Measurements from ENCODE around the gene SPNS3.

SPNS3 gene

DNA sequence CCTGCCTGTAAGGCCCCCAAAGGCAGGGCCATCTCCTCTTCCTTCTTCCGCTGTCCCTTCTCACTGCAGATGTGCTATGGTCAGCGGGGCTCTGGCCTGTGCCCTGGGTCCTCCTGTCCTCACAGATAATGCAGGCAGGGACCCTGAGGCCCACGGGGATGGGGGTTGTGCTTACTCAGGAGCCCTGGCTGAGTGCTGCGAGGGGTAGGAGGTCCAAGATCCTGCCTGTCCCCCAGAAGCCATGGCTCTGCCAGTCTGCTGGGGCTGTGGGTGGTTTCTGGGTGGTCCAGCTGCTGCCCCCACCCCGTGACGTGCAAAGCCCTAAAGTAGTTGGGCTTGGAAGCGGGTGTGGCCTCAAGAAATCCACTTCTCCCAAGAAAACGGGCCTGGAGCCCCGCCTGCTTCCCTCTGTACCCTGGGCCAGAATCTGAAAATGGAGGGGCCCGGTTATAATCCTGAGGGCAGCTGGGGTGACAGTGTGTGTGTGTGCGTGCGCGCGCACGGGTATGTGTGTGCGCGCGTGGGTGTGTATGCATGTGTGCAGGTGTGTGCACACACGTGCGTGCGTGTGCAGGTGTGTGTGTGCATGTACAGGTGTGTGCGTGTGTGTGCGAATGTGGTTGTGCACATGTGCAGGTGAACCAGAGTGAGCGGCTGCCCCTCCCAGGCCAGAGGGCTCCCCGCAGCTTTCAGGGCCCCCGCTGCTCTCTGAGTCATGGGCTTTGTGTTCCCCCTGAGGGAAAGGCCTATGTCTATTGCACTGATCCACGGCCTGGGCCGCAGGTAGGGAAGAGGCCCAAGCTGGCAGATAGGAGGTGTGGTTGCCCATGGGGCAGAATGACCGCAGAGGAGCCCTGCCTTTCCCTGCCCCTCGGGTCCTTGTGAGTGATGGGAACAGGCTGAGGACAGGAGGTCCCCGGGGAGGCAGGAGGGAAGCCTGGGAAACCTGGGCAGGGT, 78.7 kb downstream of the SPNS3 start:
- DNase-seq = no peak

DNA sequence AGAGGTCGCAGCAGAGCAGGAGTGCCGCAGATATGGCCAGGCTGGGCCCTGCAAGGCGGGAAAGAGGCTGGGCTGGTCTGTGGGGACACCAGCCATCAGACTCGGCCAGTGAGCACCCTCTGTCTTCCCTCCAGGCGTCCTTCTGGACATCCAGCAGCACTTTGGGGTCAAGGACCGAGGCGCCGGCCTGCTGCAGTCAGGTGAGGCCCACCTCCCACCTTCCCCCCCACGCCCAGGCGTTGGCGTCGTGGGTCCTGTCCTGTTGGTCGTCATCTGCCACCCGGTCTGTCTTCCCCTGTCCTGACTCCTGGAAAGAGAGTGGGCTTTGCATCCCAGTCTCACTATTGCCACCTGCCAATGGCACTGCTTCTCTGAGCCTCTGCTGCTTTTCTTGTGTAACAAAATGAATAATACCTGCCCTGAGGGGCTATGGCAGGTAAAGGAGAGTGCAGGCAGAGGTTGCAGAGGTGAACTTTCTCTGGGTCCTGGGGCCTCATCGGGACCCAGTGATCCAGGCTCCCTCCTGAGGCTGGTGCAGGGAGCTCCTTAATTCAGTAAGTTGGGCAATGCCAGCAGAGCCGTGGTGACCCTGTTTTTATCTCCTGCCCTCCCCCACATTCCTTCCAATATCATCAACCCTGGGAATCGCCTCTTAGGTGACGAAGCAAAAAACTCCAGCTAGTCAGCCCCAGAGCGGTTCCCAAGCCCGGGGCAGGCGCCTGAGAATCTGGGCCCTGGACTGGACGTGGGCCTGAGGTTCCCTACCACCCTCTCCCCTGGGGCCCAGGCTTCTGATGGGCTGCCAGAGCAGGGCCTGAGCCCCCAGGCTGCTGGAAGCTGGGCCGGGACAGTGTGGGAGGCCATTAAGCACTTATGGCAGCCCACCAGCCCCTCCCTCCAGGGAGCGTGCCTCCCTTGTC, 79.6 kb downstream of the SPNS3 start:
- no peak for DNase-seq

DNA sequence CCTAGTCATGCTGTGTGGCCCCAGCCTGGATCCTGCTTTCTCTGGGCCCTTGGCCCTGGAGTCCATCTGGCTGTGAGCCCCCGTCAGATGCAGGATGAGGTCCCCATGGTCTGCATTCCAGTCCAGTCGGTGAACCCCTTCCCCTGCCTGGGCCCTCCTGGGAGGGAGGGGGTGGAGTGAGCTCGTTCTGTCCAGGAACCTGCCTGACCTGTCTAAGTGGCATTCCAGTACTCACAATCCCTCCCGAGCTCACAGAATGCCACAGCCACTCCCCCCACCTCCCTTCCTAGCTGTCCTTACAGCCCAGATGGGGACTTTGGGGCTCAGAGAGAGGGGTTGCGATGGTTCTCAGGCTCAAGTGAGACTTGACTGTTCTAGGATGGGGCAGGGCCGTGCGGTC, 80.5 kb downstream of the SPNS3 start:
- no peak for DNase-seq

DNA sequence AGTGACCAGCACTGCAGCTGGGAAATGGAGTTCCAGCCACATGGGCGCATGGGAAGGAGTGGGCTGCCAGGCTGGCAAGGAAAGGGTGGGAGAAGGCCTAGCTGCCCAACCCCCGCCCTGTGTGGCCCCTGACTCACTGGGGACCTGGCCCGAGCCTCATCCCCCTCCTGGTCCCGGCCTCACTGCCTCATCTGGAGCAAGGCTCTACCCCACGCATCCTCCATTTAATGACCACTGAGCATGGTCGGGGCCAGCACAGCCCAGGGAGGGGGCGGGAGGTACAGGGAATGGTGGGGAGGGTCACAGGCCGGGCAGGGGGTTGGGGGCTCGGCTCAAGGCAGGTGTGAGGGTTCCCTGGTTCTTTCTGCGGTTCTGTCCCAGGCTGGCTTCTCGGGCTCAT, 81.0 kb downstream of the SPNS3 start:
- no peak for DNase-seq

DNA sequence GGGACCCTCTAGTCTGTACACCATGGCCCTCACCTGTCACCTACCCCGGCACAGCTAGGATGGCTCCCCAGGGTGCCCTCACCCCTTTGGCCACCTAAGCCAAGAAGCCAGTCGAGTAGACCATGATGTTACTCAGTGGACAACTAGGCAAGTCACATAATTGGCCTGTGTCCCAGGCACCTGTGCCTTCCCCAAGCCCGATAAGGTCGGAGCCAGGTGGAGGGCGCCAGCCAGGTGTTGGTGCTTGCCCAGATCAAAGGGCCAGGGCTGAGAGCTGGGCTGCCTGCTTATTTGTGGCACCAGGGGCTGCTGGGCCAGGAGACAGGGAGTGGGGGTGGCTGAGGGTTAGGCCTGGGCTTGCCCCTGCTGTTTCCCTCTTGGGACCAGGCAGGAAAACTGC, 81.8 kb downstream of the SPNS3 start:
- no peak for DNase-seq

DNA sequence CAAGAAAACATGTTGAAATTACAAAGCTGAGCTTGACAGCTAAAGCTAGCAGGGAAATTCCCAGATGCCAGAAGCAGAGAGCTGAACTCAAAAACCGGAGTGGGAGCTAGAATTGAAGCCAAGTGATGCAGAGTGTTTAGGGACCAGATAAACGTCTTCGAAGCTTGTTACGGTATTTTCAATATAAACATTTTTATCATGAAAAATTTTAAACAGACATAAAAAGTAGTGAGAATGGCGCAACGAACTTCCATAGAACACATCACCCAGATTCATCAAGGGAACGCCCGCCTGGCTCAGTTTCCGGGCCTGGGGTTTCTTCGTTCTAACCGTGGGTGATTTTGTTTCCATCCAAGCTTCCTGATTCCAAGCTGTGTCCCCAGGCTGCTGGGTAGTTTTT, 83.0 kb downstream of the SPNS3 start:
- no peak for DNase-seq

DNA sequence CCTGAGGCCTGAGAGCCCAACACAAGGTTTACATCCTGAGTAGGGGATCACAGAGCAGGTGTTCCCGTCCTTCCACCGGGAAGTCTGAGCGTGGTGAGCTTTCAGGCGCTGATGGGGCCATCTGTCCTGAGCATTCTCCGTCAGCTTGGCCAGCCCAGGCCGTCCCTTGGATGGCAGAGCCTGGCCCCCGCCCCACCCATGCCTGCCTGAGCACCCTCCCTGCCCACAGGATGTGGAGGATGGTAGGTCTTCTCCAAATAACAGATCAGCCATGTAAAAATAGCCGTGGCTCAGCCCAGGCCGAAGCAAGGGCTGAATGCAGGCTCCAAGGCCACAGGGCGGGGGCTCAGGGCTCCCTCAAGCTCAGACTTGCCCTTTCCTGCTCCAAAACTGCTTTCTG, 85.2 kb downstream of the SPNS3 start:
- DNase-seq = no peak

DNA sequence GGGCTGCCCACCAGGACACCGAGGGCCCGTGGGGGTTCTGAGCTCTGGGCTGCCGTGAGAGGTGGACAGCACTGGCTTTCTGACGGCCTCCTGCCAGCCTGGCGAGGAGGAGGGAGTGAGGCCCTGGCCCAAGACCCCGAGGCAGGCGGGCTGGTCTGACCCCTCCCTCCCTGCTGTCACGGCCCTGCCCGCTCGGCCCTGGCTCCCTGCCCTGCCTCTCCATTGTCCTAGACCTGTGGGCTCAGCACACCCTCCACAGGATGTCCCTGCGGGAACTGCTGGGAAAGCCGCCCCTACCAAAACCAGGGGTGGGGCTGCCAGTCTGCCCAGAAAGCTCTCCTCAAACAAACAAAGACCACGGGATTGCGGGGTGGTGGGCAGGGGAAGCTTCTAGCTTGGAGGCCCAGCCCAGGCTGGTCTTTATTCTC, 85.6 kb downstream of the SPNS3 start:
- no peak for DNase-seq

DNA sequence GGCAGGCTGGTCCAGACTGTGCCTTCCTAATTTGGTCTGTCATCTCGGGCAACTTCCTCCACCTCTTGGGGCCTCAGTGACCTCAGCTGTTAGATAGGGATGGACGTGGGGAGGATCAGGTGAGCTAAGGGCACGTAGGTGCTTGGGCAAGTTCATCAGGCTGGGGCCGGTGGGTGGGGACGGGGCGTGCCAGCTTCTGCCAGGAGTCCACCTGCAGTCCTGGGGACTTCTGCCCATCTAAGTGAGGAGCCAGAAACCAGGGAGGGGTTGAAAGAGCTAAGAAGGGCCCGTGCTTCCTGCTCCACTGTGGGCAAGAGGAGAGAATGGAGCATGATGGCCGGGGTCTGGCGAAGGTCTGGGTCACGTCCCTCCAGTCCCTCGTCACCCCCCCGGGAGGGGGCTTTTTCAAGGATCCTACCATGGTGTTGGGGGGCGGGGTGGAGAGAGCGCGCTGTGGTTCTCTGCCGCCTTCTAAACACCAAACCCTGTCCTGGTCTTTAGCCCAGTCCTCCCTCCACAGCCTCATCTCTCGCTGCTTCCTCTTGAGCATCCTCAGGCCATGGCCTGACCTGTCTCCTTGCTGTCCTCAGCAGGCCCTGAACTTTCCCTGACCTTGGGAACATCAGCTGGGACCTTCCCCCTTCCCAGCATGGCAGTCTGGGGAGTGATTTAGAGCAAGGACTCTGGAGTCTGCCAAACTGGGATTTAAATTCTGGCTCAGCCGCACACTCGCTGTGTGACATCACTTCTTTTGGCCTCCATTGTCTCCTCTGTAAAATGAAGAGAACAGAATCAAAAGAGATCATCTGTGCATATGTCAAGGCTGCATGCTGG, 86.5 kb downstream of the SPNS3 start:
- DNase-seq = no peak

DNA sequence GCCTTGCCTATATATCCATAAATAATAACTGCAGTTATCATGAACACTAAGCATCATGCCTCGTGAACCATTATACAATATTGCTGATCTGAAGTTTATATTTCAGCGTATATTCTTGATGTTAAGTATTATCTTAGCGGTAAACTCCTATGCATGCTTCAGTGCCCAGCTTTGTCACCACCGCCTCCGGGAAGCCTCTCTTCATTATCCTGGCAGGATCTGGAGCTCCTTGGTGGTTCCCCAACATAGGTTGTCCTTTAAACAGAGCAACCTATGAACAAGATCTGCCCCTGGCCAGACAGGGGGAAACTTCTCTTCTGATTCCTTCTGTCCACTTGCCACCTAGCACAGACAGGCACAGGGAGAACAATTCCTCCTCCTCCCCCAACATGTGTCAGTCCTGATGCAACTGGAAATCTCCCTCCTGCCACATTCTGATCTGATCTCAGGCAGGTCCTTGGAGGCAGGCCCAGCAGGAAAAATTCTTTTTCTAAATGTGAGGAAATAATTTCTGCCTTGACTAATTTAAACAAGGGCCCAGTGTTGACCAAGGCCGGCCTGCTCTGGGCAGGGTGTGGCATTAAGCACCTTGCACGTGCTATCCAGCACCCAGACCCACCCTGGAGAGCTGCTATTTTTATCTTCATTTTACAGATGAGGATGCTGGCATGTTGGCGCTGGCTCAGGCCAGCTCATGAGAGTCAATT, 87.3 kb downstream of the SPNS3 start:
- DNase-seq = no peak

DNA sequence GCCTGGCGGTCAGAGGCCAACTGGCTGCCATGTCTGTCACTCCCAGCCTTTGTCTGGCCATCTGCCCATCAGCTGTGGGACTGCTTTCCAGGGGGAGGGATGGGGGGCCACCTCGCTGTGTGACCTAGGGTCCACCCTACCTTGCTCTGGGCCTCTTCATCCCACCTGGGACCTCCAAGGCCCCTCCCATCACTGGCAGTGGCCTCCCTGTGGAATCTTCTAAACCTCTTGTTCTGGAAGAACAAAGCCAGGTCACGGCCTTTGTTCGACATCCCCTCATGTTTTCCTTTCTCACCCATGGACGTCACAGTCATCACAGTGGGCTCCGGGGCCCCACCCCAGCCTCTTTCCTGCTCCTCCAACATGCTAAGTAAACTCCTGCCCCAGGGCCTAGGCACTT, 88.9 kb downstream of the SPNS3 start:
- no peak for DNase-seq

DNA sequence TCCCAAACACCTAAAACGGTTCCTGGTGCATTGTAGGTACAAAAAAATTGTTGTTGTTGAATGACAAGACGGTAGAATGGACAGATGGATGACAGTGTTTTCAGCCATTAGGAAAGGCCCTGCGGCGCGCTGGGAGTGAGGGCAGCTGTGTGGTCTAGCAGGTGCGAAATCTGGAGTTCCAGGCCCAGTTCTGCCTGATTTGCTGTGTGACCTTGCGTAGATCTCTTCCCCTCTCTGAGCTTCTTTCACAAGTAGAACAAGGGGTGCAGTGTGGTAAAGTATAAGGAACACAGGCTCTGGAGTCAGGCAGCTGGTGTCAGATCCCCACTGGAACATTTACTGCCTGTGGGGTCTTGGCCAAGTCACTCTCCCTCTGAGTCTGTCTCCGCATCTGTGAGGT, 90.2 kb downstream of the SPNS3 start:
- no peak for DNase-seq

DNA sequence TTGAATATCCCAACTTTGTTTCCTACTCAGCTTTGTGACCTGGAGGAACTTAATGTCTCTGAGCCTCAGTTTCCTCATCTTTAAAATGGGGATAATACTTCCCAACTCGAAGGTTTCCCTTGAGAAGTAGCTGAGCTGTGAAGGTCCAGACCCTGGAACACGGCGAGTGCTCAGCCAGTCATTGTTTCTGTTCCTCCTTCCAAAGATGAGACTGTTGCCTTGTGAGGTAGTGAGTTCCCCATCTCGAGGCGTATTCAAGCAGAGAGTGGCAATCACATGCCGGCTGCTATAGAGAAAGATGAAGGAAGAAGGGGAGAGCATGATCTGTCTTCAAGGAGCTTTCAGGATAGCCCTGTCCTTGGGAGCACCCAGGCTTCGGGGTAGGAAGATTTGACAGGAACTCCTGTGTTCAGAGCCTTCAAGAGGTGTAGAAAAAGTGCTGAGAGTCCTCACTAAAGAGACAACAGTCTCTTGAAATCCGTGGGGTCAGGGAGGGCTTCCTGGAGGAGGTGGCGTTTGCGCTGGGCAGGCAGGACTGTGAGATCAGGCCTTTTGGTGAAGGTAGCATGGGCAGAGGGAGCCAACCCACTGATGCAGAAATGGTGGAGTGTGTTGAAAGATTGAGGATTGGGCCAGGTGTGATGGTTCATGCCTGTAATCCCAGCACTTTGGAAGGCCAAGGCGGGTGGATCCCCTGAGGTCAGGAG, 92.1 kb downstream of the SPNS3 start:
- no peak for DNase-seq

DNA sequence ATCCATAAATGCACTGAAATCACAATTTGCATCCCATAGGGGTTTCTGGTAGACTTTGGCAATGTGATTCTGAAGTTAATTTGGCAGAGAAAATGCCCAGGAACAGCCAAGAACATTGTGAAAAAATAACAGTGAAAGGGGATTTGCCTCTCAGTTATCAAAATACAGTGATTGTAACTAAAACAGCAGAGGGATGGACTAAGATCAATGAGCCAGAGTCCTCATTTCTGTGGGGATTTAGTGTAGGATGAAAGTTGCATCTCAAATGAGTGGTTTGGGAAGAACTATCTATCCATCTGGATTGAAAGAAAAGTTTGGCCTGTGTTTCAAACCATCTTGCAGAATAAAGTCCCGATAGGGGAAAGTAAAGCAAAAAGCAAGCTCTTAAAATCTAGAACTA, 93.4 kb downstream of the SPNS3 start:
- no peak for DNase-seq

DNA sequence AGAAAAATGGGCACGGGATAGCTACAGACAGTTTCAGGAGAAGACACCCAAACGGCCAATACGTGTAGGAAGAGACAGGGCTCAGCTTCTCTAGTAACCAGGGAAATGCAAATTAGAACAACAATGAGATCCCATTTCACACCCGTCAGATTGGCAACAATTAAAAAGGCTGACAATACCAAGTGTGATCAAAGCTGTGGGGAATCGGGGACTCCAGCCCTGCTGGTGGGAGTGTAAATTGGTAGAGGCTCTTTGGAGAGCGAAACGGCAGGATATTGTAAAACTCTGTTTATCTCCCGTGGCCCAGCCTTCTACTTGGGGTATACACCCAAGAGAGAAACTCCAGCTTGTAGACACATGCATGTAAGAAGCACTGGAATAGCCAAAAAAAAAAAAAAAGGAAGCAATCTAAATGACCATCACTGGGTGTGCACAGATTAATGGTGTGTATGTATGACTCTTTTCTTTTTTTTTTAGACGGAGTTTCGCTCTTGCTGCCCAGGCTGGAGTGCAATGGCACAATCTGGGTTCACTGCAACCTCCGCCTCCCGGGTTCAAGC, 93.9 kb downstream of the SPNS3 start:
- no peak for DNase-seq

DNA sequence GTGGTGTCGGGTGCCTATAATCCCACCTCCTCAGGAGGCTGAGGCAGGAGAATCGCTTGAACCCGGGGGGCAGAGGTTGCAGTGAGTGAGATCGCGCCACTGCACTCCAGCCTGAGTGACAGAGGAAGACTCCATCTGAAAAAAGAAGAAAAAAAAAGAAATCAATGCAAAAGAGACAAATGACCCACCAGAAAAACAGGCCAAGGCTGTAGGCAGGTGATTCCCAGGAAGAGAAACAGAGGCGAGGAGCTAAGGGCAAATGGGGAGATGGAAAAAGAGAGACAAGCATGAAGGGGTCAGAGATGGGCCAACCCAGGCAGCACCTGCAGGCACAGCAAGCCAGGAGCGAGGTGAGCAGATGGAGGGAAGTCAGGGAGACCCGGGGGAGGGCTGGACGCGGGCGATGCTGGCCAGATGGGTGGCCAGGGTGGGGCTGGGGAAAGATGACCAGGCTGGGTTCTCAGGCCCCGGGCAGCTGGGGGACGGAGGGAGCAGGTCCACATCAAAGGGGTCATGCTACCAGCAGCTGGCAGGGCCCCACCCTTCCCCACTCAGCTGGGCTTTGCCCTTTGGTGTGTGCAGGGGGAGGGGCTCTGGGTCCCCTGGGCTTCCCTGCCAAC, 95.9 kb downstream of the SPNS3 start:
- DNase-seq = no peak

DNA sequence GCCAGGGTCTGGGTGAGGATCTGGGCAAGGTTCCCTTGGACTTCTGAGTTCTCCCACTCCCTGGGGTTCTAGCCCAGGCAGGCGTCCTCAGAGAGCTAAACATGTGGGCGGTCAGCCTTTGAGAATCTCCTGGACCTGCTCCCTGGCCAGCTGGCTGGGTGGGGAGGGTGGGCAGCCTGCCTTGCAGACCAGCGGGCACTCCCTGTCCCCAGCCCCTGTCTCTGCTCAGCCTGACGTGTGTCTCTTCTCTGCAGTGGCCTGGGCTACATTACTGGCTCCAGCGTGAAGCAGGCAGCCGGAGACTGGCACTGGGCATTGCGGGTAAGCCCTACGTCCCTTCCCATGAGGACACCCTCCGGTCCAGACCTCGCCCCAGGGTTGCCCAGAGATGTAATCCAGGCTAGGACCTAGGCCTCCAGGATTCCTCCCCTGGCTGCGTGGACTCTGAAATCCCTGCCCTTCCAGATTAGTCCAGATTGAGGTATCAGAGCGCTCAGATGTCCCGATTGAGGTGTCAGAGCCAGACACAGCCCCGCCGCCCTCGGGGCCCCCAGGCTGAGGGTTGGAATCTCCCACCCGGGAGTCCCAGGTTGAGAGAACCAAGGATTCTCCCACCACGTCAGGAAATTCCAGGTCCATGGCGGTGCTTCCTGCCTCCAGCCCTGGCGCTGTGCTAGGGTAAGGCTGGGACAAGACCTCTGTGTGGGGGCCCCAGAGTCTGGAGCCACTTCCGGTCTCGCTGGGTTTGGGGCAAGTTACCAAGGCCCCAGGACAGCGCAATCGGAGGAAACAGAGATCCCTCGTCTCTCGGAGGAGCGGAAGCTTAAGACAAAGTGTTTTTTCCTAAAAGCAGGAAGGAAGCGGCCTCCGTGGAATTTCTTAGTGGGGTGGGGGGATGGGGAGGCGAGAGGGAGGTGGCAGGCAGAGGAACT, 97.3 kb downstream of the SPNS3 start:
- DNase-seq = no peak

DNA sequence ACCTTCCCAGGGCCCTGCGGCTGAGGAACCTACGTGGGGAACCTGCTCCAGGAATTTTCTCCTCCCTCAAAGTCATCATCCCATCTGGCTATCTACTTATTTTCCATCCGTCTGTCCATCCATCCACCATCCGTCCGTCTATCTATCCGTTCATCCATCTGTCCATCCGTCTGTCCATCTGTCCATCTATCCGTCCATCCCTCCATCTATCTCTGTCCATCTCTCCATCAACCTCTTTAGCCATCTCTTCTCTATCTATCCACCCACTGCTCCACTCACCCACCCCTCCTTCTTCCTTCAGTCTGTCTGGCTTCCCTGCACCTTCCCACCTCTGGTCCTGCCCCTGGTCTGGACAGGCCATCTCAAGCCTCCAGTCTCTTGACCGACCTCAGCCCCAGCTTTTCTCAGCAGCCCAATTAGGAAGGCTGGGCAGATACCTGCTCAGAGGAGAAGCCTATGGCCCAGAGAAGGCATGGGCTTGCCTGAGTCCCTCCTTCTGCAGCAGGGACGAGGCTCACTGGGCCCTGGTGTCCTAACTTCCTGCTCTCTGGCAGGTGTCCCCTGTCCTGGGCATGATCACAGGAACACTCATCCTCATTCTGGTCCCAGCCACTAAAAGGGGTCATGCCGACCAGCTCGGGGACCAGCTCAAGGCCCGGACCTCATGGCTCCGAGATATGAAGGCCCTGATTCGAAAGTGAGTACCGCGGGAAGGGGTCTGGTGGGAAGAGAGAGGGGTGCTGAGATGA, 98.4 kb downstream of the SPNS3 start:
- DNase-seq = no peak
